H9 (cell line): ENCODE measurements around the gene BSG. TPM values are rescaled to one million over a fixed set of nuclear protein-coding genes. Genes with fewer than 3 reads are reported as not detected.

Experiments used
- DNase-seq: peaks from one replicate; pipeline ENCODE4 v3.0.0-alpha.2; 2017
- H2AFZ ChIP-seq: one replicate; pipeline ENCODE4 v1.6.1; 2013; ENCODE audit warnings: mild to moderate bottlenecking, low read length, control low read depth, moderate library complexity
- H2AK5ac ChIP-seq: 2 replicates; pipeline ENCODE4 v1.6.1; 2013; ENCODE audit warnings: low read length, control low read depth, mixed read lengths; ENCODE audit not compliant: insufficient read length
- H2BK120ac ChIP-seq: one replicate; pipeline ENCODE4 v1.6.1; 2013; ENCODE audit warnings: low read depth, mild to moderate bottlenecking, low read length, control low read depth, inconsistent platforms; ENCODE audit not compliant: poor library complexity, severe bottlenecking
- H2BK12ac ChIP-seq: 2 replicates; pipeline ENCODE4 v1.6.1; 2013; ENCODE audit warnings: low read length, control low read depth, mixed read lengths, low read depth; ENCODE audit not compliant: insufficient read length
- H2BK15ac ChIP-seq: 2 replicates; pipeline ENCODE4 v1.6.1; 2013; ENCODE audit warnings: low read depth, low read length, control low read depth
- H2BK20ac ChIP-seq: one replicate; pipeline ENCODE4 v1.6.1; 2013; ENCODE audit warnings: low read depth, mild to moderate bottlenecking, low read length, control low read depth, inconsistent platforms; ENCODE audit not compliant: poor library complexity, severe bottlenecking
- H2BK5ac ChIP-seq: 2 replicates; pipeline ENCODE4 v1.6.1; 2013; ENCODE audit warnings: low read length, control low read depth, mixed read lengths; ENCODE audit not compliant: insufficient read length
- H3K14ac ChIP-seq: 2 replicates; pipeline ENCODE4 v1.6.1; 2013; ENCODE audit warnings: low read length, control low read depth; ENCODE audit not compliant: insufficient read depth
- H3K18ac ChIP-seq: 2 replicates; pipeline ENCODE4 v1.6.1; 2013; ENCODE audit warnings: low read depth, mild to moderate bottlenecking, mixed read lengths, low read length, control low read depth; ENCODE audit not compliant: insufficient read length
- H3K23ac ChIP-seq: 2 replicates; pipeline ENCODE4 v1.6.1; 2013; ENCODE audit warnings: low read length, control low read depth, mixed read lengths, low read depth; ENCODE audit not compliant: insufficient read length
- H3K23me2 ChIP-seq: 2 replicates; pipeline ENCODE4 v1.6.1; 2013; ENCODE audit warnings: low read depth, mild to moderate bottlenecking, mixed read lengths, low read length, control low read depth; ENCODE audit not compliant: insufficient read length, poor library complexity, severe bottlenecking
- H3K27ac ChIP-seq: 2 replicates; pipeline ENCODE4 v1.5.1; 2013; ENCODE audit warnings: low read length, control low read depth, mixed read lengths, low read depth; ENCODE audit not compliant: insufficient read length
- H3K27me3 ChIP-seq: 2 replicates; pipeline ENCODE4 v1.6.1; 2013; ENCODE audit warnings: low read length, control low read depth, inconsistent platforms; ENCODE audit not compliant: insufficient read depth
- H3K4ac ChIP-seq: 2 replicates; pipeline ENCODE4 v1.6.1; 2013; ENCODE audit warnings: low read depth, mild to moderate bottlenecking, control low read depth, inconsistent platforms, low read length, moderate library complexity
- H3K4me1 ChIP-seq: 2 replicates; pipeline ENCODE4 v1.6.1; 2013; ENCODE audit warnings: low read length, control low read depth, inconsistent platforms; ENCODE audit not compliant: insufficient read depth
- H3K4me2 ChIP-seq: 2 replicates; pipeline ENCODE4 v1.6.1; 2013; ENCODE audit warnings: low read length, control low read depth, mixed read lengths; ENCODE audit not compliant: insufficient read length, insufficient read depth
- H3K56ac ChIP-seq: 2 replicates; pipeline ENCODE4 v1.6.1; 2013; ENCODE audit warnings: low read depth, mild to moderate bottlenecking, mixed read lengths, low read length, control low read depth; ENCODE audit not compliant: insufficient read length
- H3K79me1 ChIP-seq: 2 replicates; pipeline ENCODE4 v1.6.1; 2013; ENCODE audit warnings: low read depth, mild to moderate bottlenecking, moderate library complexity, low read length, control low read depth, inconsistent platforms; ENCODE audit not compliant: insufficient read depth, poor library complexity, severe bottlenecking
- H3K79me2 ChIP-seq: 2 replicates; pipeline ENCODE4 v1.6.1; 2013; ENCODE audit warnings: low read length, control low read depth, inconsistent platforms; ENCODE audit not compliant: insufficient read depth
- H3K9ac ChIP-seq: 2 replicates; pipeline ENCODE4 v1.6.1; 2013; ENCODE audit warnings: low read length, control low read depth, mixed read lengths; ENCODE audit not compliant: insufficient read length; ENCODE audit errors: extremely low read depth
- H3K9me3 ChIP-seq: one replicate; pipeline ENCODE4 v1.6.1; 2013; ENCODE audit warnings: low read depth, low read length, inconsistent platforms; ENCODE audit not compliant: control insufficient read depth
- H3T11ph ChIP-seq: one replicate; pipeline ENCODE4 v1.6.1; 2013; ENCODE audit warnings: mild to moderate bottlenecking, low read length, control low read depth, inconsistent platforms
- H4K20me1 ChIP-seq: one replicate; pipeline ENCODE4 v1.6.1; 2013; ENCODE audit not compliant: control insufficient read depth, insufficient read length, insufficient read depth
- H4K5ac ChIP-seq: 2 replicates; pipeline ENCODE4 v1.6.1; 2013; ENCODE audit warnings: low read depth, mild to moderate bottlenecking, mixed read lengths, low read length, control low read depth; ENCODE audit not compliant: insufficient read length
- H4K8ac ChIP-seq: replicated peaks from 2 replicates; pipeline ENCODE4 v1.6.1; 2013; ENCODE audit warnings: low read length, control low read depth, mixed read lengths, low read depth; ENCODE audit not compliant: insufficient read length
- H4K91ac ChIP-seq: 2 replicates; pipeline ENCODE4 v1.6.1; 2013; ENCODE audit warnings: low read depth, mild to moderate bottlenecking, moderate library complexity, mixed read lengths, low read length, control low read depth; ENCODE audit not compliant: insufficient read length
- H3K27ac Mint-ChIP-seq, 3 experiments: 2 replicates in 2 of 3; 3 replicates in 1 of 3; pipeline ENCODE4 v1.8.0; 2020 to 2021; ENCODE audit warnings: mixed read lengths in 3 of 3, mild to moderate bottlenecking in 1 of 3, moderate library complexity in 1 of 3
- H3K27me3 Mint-ChIP-seq: 2 replicates; pipeline ENCODE4 v1.8.0; 2021; ENCODE audit warnings: low read depth, mild to moderate bottlenecking, moderate library complexity, mixed read lengths
- H3K36me3 Mint-ChIP-seq, 3 experiments: 2 replicates in 2 of 3; 3 replicates in 1 of 3; pipeline ENCODE4 v1.8.0; 2020 to 2021; ENCODE audit warnings: low read depth in 3 of 3, mixed read lengths in 3 of 3; ENCODE audit not compliant: insufficient read depth in 1 of 3
- H3K4me1 Mint-ChIP-seq, 2 experiments: 2 replicates each; pipeline ENCODE4 v1.8.0; 2020; ENCODE audit warnings: mixed read lengths in 2 of 2
- H3K4me3 Mint-ChIP-seq, 2 experiments: 2 replicates in 1 of 2; 3 replicates in 1 of 2; pipeline ENCODE4 v1.8.0; 2020 to 2021; ENCODE audit warnings: mild to moderate bottlenecking in 2 of 2, mixed read lengths in 2 of 2, moderate library complexity in 1 of 2
- H3K9me3 Mint-ChIP-seq, 2 experiments: 2 replicates in 1 of 2; 3 replicates in 1 of 2; pipeline ENCODE4 v1.8.0; 2020; ENCODE audit warnings: mild to moderate bottlenecking in 2 of 2, mixed read lengths in 2 of 2, moderate library complexity in 1 of 2
- WGBS: extraction: QIAGEN DNeasy Blood & Tissue Kit; methylation state at CpG from one replicate; pipeline ENCODE4 v1.1.7; 2013; ENCODE audit warnings: missing lambda C conversion rate, low lambda C conversion rate, mixed read lengths; ENCODE audit not compliant: insufficient read length; ENCODE audit errors: extremely low coverage; 5-methylcytosine and 5-hydroxymethylcytosine counted together
- total RNA-seq: library from RNA; stranded (reverse); gene quantifications from 2 replicates; pipeline ENCODE4 v1.2.1, GENCODE V29; 2021
- TF ChIP-seq, protein P1 (sequence below): fragments of 200-600 bp; sonication (generic); conservative IDR thresholded peaks from 3 replicates; pipeline ENCODE4 v1.8.0; 2021; ENCODE audit warnings: antibody characterized with exemption, mild to moderate bottlenecking

BSG gene
- total RNA-seq, 1 experiment from 2014 or later: 715 TPM

DNA sequence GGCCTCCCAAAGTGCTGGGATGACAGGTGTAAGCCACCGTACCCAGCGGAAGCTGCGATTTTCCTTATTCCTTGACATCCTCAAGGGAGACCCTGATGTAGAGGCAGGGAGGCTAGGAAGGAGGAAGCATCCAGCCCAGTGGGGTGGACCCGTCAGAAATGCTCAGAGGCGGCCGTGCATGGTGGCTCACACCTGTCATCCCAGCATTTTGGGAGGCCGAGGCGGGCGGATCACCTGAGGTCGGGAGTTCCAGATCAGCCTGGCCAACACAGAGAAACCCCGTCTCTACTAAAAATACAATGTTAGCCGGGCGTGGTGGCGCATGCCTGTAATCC, 17.0 kb upstream of the BSG start:
- Histone ChIP-seq H3K27ac (no peak overlapping the region), H3K79me1 (no peaks in the 10 kb centered on the region), H2BK15ac (no peak overlapping the region), H4K8ac (no peak overlapping the region), H3K4ac (no peak overlapping the region), H3K23ac (no peak overlapping the region), H3K14ac (no peak overlapping the region), H2AK5ac (no peak overlapping the region), H3K56ac (no peak overlapping the region), H2BK20ac (no peak overlapping the region), H3K9ac (no peak overlapping the region), H3K23me2 (no peaks in the 10 kb centered on the region), H2BK12ac (no peak overlapping the region), H4K91ac (no peak overlapping the region), H3K4me2 (no peak overlapping the region), H3K79me2 (no peaks in the 10 kb centered on the region), H3K18ac (no peak overlapping the region), H3K9me3 (no peaks in the 10 kb centered on the region), H3K27me3 (no peaks in the 10 kb centered on the region), H4K5ac (no peak overlapping the region), H3K4me1 (no peaks in the 10 kb centered on the region), H3T11ph (no peak overlapping the region), H2BK120ac (no peak overlapping the region), H2BK5ac (no peak overlapping the region), H4K20me1 (no peaks in the 10 kb centered on the region), H2AFZ (no peak overlapping the region)
- Mint-ChIP-seq H3K9me3 (peaks cover 0 to 3% of the 10 kb centered on the region in 2 experiments; a peak in 1 of 5 replicates), H3K27me3 (peaks cover 17% of the 10 kb centered on the region), H3K4me1 (peaks cover 9 to 16% of the 10 kb centered on the region in 2 experiments), H3K4me3 (no peak overlapping the region), H3K27ac (no peak overlapping the region), H3K36me3 (peaks cover 0 to 4% (median 2%) of the 10 kb centered on the region in 3 experiments; a peak in 2 of 7 replicates)
- DNase-seq: no peak
- WGBS: no CpG with 5 or more reads among the region's 14 CpGs
- TF ChIP-seq, protein P1, sequence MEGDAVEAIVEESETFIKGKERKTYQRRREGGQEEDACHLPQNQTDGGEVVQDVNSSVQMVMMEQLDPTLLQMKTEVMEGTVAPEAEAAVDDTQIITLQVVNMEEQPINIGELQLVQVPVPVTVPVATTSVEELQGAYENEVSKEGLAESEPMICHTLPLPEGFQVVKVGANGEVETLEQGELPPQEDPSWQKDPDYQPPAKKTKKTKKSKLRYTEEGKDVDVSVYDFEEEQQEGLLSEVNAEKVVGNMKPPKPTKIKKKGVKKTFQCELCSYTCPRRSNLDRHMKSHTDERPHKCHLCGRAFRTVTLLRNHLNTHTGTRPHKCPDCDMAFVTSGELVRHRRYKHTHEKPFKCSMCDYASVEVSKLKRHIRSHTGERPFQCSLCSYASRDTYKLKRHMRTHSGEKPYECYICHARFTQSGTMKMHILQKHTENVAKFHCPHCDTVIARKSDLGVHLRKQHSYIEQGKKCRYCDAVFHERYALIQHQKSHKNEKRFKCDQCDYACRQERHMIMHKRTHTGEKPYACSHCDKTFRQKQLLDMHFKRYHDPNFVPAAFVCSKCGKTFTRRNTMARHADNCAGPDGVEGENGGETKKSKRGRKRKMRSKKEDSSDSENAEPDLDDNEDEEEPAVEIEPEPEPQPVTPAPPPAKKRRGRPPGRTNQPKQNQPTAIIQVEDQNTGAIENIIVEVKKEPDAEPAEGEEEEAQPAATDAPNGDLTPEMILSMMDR: no peak
